ENCODE measurements around the gene NOX3.

GRCh38 chr6:155424181-155424580, 31.5 kb downstream of the NOX3 start:
- TF ChIP-seq SMC3 (conservative IDR thresholded peaks at IDR 0.05; ENCODE audit: insufficient read depth, low read depth, low read length) (no peak), SPI1 (IDR thresholded peaks at IDR 0.05; ENCODE audit: borderline replicate concordance, low read depth, low read length) (no peak), CEBPG (CRISPR knock-in tag; IDR thresholded peaks at IDR 0.05) (no peak), CEBPG (tag; conservative IDR thresholded peaks at IDR 0.05 in 1 of 2, IDR thresholded peaks at IDR 0.05 in 1 of 2) (no peak), RBM39 (optimal IDR thresholded peaks at IDR 0.05; ENCODE audit: low read depth, low read length) (no peak)
- TF ChIP-seq, protein P1, sequence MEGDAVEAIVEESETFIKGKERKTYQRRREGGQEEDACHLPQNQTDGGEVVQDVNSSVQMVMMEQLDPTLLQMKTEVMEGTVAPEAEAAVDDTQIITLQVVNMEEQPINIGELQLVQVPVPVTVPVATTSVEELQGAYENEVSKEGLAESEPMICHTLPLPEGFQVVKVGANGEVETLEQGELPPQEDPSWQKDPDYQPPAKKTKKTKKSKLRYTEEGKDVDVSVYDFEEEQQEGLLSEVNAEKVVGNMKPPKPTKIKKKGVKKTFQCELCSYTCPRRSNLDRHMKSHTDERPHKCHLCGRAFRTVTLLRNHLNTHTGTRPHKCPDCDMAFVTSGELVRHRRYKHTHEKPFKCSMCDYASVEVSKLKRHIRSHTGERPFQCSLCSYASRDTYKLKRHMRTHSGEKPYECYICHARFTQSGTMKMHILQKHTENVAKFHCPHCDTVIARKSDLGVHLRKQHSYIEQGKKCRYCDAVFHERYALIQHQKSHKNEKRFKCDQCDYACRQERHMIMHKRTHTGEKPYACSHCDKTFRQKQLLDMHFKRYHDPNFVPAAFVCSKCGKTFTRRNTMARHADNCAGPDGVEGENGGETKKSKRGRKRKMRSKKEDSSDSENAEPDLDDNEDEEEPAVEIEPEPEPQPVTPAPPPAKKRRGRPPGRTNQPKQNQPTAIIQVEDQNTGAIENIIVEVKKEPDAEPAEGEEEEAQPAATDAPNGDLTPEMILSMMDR (IDR thresholded peaks at IDR 0.05 in 2 of 3, conservative IDR thresholded peaks at IDR 0.05 in 1 of 3; ENCODE audit: insufficient read depth in 2 of 3, low read depth in 1 of 3, low read length in 3 of 3), result no peak
- TF ChIP-seq, protein P2, sequence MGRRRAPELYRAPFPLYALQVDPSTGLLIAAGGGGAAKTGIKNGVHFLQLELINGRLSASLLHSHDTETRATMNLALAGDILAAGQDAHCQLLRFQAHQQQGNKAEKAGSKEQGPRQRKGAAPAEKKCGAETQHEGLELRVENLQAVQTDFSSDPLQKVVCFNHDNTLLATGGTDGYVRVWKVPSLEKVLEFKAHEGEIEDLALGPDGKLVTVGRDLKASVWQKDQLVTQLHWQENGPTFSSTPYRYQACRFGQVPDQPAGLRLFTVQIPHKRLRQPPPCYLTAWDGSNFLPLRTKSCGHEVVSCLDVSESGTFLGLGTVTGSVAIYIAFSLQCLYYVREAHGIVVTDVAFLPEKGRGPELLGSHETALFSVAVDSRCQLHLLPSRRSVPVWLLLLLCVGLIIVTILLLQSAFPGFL (CRISPR knock-in tag; IDR thresholded peaks at IDR 0.05), result no peak

All from K562 (cell line).